Mesenchymal stem cell (in vitro differentiated cells and primary cell): ENCODE measurements around the gene CRISPLD2.

Experiments
- DNase-seq: peaks from one replicate; pipeline ENCODE4 v3.0.0-alpha.2; 2013
- H2AFZ ChIP-seq: one replicate; pipeline ENCODE4 v1.6.1; 2013; ENCODE audit warnings: low read depth, mild to moderate bottlenecking, control low read depth, inconsistent platforms, low read length, moderate library complexity
- H2AK5ac ChIP-seq: 2 replicates; pipeline ENCODE4 v1.6.1; 2013; ENCODE audit warnings: low read length, moderate library complexity, mild to moderate bottlenecking, inconsistent platforms; ENCODE audit not compliant: severe bottlenecking
- H2BK120ac ChIP-seq: one replicate; pipeline ENCODE4 v1.6.1; 2013; ENCODE audit warnings: low read depth, mild to moderate bottlenecking, inconsistent platforms, low read length, moderate library complexity
- H2BK12ac ChIP-seq, 2 experiments: one replicate each; pipeline ENCODE4 v1.6.1; 2013; ENCODE audit warnings: inconsistent platforms in 2 of 2, low read length in 2 of 2, mild to moderate bottlenecking in 2 of 2, moderate library complexity in 2 of 2, control low read depth in 1 of 2
- H2BK15ac ChIP-seq: one replicate; pipeline ENCODE4 v1.6.1; 2013; ENCODE audit warnings: mild to moderate bottlenecking, low read depth, inconsistent platforms; ENCODE audit not compliant: poor library complexity, severe bottlenecking
- H2BK5ac ChIP-seq: 2 replicates; pipeline ENCODE4 v1.6.1; 2013; ENCODE audit warnings: low read depth, mild to moderate bottlenecking, low read length, control low read depth, inconsistent platforms; ENCODE audit not compliant: poor library complexity, severe bottlenecking
- H3K14ac ChIP-seq, 2 experiments: one replicate each; pipeline ENCODE4 v1.6.1; 2013; ENCODE audit warnings: inconsistent platforms in 2 of 2, low read length in 2 of 2, control low read depth in 1 of 2, mild to moderate bottlenecking in 1 of 2, moderate library complexity in 1 of 2
- H3K18ac ChIP-seq, 2 experiments: one replicate each; pipeline ENCODE4 v1.6.1; 2013; ENCODE audit warnings: inconsistent platforms in 2 of 2, low read length in 2 of 2, control low read depth in 1 of 2, low read depth in 1 of 2, mild to moderate bottlenecking in 1 of 2
- H3K23ac ChIP-seq, 2 experiments: one replicate each; pipeline ENCODE4 v1.6.1; 2013; ENCODE audit warnings: inconsistent platforms in 2 of 2, low read length in 2 of 2, mild to moderate bottlenecking in 2 of 2, moderate library complexity in 2 of 2, control low read depth in 1 of 2
- H3K27ac ChIP-seq: 2 replicates; pipeline ENCODE4 v1.5.1; 2013; ENCODE audit warnings: mild to moderate bottlenecking, moderate library complexity, low read length, control low read depth, inconsistent platforms; ENCODE audit not compliant: poor library complexity, severe bottlenecking
- H3K27me3 ChIP-seq, 2 experiments: 2 replicates each; pipeline versions ENCODE4 v1.6.1 to v1.7.0; 2013; ENCODE audit warnings: low read length in 2 of 2, mild to moderate bottlenecking in 2 of 2, moderate library complexity in 2 of 2, control low read depth in 1 of 2, inconsistent platforms in 1 of 2; ENCODE audit not compliant: control insufficient read depth in 1 of 2, insufficient read depth in 1 of 2
- H3K36me3 ChIP-seq, 2 experiments: 2 replicates each; pipeline versions ENCODE4 v1.6.1 to v1.7.0; 2013; ENCODE audit warnings: low read length in 2 of 2, control low read depth in 1 of 2, inconsistent platforms in 1 of 2, low read depth in 1 of 2, mild to moderate bottlenecking in 1 of 2; ENCODE audit not compliant: insufficient read depth in 2 of 2, control insufficient read depth in 1 of 2
- H3K4ac ChIP-seq, 2 experiments: one replicate each; pipeline ENCODE4 v1.6.1; 2013; ENCODE audit warnings: inconsistent platforms in 2 of 2, low read length in 2 of 2, mild to moderate bottlenecking in 2 of 2, moderate library complexity in 2 of 2, control low read depth in 1 of 2, low read depth in 1 of 2
- H3K4me1 ChIP-seq: 2 replicates; pipeline ENCODE4 v1.6.1; 2013; ENCODE audit warnings: low read depth, low read length, control low read depth; ENCODE audit not compliant: control insufficient read depth, insufficient read depth
- H3K4me2 ChIP-seq: 2 replicates; pipeline ENCODE4 v1.6.1; 2013; ENCODE audit warnings: low read length, mild to moderate bottlenecking, inconsistent platforms; ENCODE audit not compliant: poor library complexity, severe bottlenecking
- H3K4me3 ChIP-seq, 2 experiments: 2 replicates each; pipeline versions ENCODE4 v1.5.1 to v1.7.0; 2013; ENCODE audit warnings: low read length in 2 of 2, mild to moderate bottlenecking in 2 of 2, control low read depth in 1 of 2, low read depth in 1 of 2; ENCODE audit not compliant: insufficient read depth in 1 of 2
- H3K79me1 ChIP-seq: replicated peaks from 2 replicates; pipeline ENCODE4 v1.6.1; 2013; ENCODE audit warnings: mild to moderate bottlenecking, control low read depth, low read length, inconsistent platforms; ENCODE audit not compliant: poor library complexity, severe bottlenecking
- H3K9ac ChIP-seq: 2 replicates; pipeline ENCODE4 v1.7.0; 2013; ENCODE audit warnings: mild to moderate bottlenecking, low read length, moderate library complexity
- H3K9me3 ChIP-seq: 2 replicates; pipeline ENCODE4 v1.7.0; 2013; ENCODE audit warnings: mild to moderate bottlenecking, low read length; ENCODE audit not compliant: control insufficient read depth
- H4K8ac ChIP-seq: one replicate; pipeline ENCODE4 v1.6.1; 2013; ENCODE audit warnings: inconsistent platforms, mild to moderate bottlenecking, low read length, moderate library complexity
- H4K91ac ChIP-seq: one replicate; pipeline ENCODE4 v1.6.1; 2013; ENCODE audit warnings: mild to moderate bottlenecking, low read length, inconsistent platforms
- WGBS: methylation state at CpG from one replicate; pipeline ENCODE4 v1.1.7; 2013; ENCODE audit warnings: mixed read lengths; 5-methylcytosine and 5-hydroxymethylcytosine counted together

Gene CRISPLD2

DNA sequence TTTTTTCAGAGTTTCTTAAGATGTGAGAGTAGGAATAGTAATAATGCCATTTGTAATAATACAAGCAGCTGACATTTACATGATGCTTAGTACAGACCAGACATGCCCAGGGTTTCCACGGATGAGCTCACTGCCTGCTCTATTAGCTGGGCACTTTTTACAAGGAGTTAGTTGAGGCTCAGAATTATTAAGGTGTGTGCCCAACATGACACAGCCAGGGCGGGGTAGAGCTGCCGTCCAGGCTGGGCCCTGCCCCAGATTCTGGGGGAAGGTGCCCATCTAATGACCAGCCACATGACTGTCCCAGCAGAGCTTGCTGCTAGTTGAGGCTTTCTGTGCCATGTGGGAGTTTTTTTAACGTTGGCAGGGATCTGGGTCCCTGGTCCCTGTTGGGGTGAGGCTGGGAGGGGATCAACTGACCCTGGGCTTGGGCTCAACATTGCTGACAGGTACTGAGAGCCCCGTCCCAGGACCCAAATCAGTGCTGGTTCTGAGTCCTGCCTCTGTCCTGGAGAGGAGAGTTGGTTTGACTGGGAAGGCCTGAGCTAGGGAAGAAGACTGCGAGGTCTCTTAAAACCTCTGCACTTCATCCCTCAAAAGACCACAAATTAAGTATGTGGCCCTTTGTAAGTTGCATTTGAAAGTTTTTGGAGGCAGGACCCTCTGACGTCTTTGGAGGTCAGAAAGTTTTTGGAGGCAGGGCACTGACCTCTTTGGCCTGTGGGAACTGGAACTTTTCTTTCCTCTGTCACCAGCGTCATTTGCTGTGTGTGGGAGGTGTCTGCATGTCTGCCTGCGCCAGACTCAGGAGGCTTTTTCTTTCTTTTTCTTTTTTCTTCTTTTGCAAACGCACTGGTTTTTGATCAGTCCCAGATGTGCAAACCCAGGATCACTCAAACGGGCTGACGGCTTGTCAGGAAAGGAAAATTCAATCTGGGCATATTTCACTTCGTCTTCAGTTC is 2.2 kb downstream of the CRISPLD2 start:
- WGBS = 44% methylated on average over 12 of the region's 13 CpGs
- Histone ChIP-seq H3K23ac (no peak overlapping the region), H3K14ac (peak overlapping the region in 1 of 2 experiments; percentile 18), H4K91ac (no peak overlapping the region), H2BK120ac (peak overlapping the region; percentile 50), H3K9ac (peak overlapping the region; percentile 39), H3K9me3 (no peaks in the 10 kb centered on the region), H2AFZ (no peak overlapping the region), H3K36me3 (no peaks in the 10 kb centered on the region), H2BK5ac (no peak overlapping the region), H3K4me2 (no peak overlapping the region), H2BK15ac (peak overlapping the region; percentile 79), H4K8ac (peak overlapping the region; percentile 38), H2BK12ac (no peak overlapping the region), H3K79me1 (no peaks in the 10 kb centered on the region), H3K4ac (peak overlapping the region in 1 of 2 experiments; percentile 38), H3K18ac (peak overlapping the region; percentile 34 to 61), H3K4me3 (no peak overlapping the region), H3K27me3 (peaks cover 3% of the 10 kb centered on the region in 2 experiments), H3K4me1 (peaks cover 13% of the 10 kb centered on the region), H3K27ac (no peak overlapping the region), H2AK5ac (no peak overlapping the region)
- peak; percentile 63 for DNase-seq

DNA sequence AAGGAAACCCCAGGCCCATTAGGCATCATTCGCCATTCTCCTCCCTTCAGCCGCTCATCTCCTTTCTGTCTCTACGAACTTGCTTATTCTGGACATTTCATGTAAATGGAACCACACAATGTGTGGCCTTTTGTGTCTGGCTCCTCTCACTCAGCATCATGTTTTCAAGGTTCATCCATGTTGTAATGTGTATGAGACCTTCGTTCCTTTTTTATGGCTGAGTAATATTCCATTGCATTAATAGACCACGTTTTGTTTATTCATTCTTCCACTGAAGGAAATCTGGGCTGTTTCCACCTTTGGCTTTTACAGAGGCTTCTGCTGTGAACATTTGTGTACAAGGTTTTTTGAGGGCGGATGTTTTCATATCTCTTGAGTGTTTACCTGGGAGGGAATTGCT is 3.2 kb downstream of the CRISPLD2 start:
- H3K9me3 ChIP-seq = no peaks in the 10 kb centered on the region
- H3K79me1 ChIP-seq = no peaks in the 10 kb centered on the region
- H3K18ac ChIP-seq = no peak overlapping the region
- WGBS = 94% methylated on average over 5 of the region's 6 CpGs
- H3K4me1 ChIP-seq = peaks cover 15% of the 10 kb centered on the region
- no peak for DNase-seq
- no peak overlapping the region for H3K4ac ChIP-seq
- no peak overlapping the region for H3K4me2 ChIP-seq
- H2AFZ ChIP-seq = no peak overlapping the region
- no peak overlapping the region for H2BK15ac ChIP-seq
- H3K27me3 ChIP-seq = peaks cover 0 to 3% of the 10 kb centered on the region in 2 experiments
- no peak overlapping the region for H3K23ac ChIP-seq
- H4K91ac ChIP-seq = no peak overlapping the region
- no peak overlapping the region for H2BK5ac ChIP-seq
- no peak overlapping the region for H4K8ac ChIP-seq
- no peak overlapping the region for H3K9ac ChIP-seq
- no peak overlapping the region for H3K4me3 ChIP-seq
- no peak overlapping the region for H3K27ac ChIP-seq
- H2BK12ac ChIP-seq = no peak overlapping the region
- no peak overlapping the region for H3K14ac ChIP-seq
- H2AK5ac ChIP-seq = no peak overlapping the region
- no peak overlapping the region for H2BK120ac ChIP-seq
- no peaks in the 10 kb centered on the region for H3K36me3 ChIP-seq

DNA sequence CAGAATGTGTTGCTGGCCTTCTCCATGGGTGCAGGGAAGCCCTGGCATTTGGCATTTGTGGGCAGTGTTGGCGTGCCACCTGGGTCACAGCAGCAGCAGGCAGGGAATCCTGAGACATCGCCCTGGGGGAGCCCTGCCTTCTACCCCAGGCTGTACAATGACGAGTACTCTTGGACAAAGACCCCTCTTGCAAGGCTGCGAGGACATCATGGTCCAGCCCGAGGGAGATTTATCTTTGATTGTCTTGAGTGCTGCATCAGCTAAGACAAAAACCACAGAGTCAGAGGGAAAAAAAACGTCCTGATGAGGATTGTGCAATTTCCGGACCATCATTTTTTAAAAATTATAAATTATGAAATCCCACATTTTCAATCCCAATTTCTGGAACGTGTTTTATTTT is 3.7 kb downstream of the CRISPLD2 start:
- Histone ChIP-seq H3K4me3 (no peak overlapping the region), H3K27me3 (peaks cover 0 to 3% of the 10 kb centered on the region in 2 experiments), H3K4me1 (peaks cover 15% of the 10 kb centered on the region), H3K27ac (no peak overlapping the region), H2BK15ac (no peak overlapping the region), H2AFZ (no peak overlapping the region), H3K36me3 (no peaks in the 10 kb centered on the region), H3K23ac (no peak overlapping the region), H3K4ac (no peak overlapping the region), H4K91ac (no peak overlapping the region), H3K9ac (no peak overlapping the region), H3K79me1 (no peaks in the 10 kb centered on the region), H2BK5ac (no peak overlapping the region), H2BK12ac (no peak overlapping the region), H3K9me3 (no peaks in the 10 kb centered on the region), H4K8ac (peak overlapping the region; percentile 27), H3K18ac (peak overlapping the region in 1 of 2 experiments; percentile 91), H2BK120ac (no peak overlapping the region), H2AK5ac (no peak overlapping the region), H3K4me2 (no peak overlapping the region), H3K14ac (no peak overlapping the region)
- DNase-seq = no peak
- 87% methylated on average over 8 of the region's 8 CpGs for WGBS

DNA sequence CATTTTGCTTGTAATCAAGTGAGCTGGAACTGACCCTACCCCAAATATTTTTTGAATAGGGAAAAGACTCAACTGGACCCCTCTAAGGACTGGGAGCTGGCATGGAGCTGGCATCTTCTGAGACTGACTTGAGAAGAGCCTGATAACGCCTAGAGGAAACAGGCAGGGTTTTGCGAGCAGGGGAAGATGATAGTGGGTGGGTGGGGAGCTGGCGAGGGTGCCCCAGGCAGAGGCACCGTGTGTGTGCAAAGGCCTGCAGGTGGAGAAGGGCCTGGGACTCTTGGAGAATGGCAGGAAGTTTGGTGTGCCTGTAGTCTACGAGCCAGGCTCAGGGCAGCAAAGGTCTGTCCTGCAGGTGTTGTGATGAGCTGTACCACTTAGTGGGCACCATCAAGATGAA is 4.1 kb downstream of the CRISPLD2 start:
- H3K36me3 ChIP-seq = no peaks in the 10 kb centered on the region
- H3K18ac ChIP-seq = no peak overlapping the region
- H2AFZ ChIP-seq = no peak overlapping the region
- H4K8ac ChIP-seq = no peak overlapping the region
- no peak overlapping the region for H2BK120ac ChIP-seq
- H3K9ac ChIP-seq = no peak overlapping the region
- H2BK5ac ChIP-seq = no peak overlapping the region
- H4K91ac ChIP-seq = no peak overlapping the region
- H2BK15ac ChIP-seq = no peak overlapping the region
- peaks cover 0 to 3% of the 10 kb centered on the region in 2 experiments for H3K27me3 ChIP-seq
- H3K4me1 ChIP-seq = peaks cover 17% of the 10 kb centered on the region
- H3K23ac ChIP-seq = no peak overlapping the region
- peak overlapping the region in 1 of 2 experiments; percentile 24 for H3K4ac ChIP-seq
- H2BK12ac ChIP-seq = no peak overlapping the region
- 97% methylated on average over 5 of the region's 5 CpGs for WGBS
- no peaks in the 10 kb centered on the region for H3K79me1 ChIP-seq
- H3K4me3 ChIP-seq = no peak overlapping the region
- no peak overlapping the region for H3K27ac ChIP-seq
- no peak for DNase-seq
- no peak overlapping the region for H3K14ac ChIP-seq
- H3K9me3 ChIP-seq = no peaks in the 10 kb centered on the region
- no peak overlapping the region for H2AK5ac ChIP-seq
- H3K4me2 ChIP-seq = no peak overlapping the region
